ENCODE measurements around the gene DCAF6.

DCAF6 gene

DNA sequence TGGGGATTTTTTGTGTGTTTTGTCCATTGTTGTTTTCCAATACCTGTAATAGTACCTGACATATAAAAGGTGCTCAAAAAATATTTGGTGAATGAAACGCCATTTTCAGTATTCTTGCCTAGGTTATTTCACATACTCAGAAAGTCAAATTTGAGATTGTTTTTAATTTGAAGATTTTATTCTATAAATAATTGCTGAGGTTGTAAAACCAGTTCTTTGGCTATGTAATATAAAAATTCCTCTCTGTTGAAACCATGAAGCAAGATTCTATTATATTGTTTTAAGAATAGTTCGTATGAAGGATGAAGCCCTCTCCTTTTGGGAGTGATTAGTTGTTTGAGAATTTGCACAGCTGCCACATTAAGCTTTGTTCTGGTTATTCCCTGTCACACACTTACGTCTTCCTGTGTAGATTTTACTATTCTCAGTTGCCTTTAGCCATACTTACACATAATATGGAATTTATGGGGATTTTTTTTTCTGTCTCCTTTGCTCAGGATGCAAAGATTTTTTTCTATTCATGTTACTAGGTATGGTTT is 60.6 kb downstream of the DCAF6 start:
- Histone ChIP-seq H3K4me1 (ENCODE audit: insufficient read depth, low read length) (no peaks in the 10 kb centered on the region), H3K27me3 (ENCODE audit: insufficient read depth, low read length, poor library complexity) (no peaks in the 10 kb centered on the region), H4K20me1 (ENCODE audit: insufficient read depth, low read length) (no peaks in the 10 kb centered on the region), H3K4me2 (ENCODE audit: insufficient read depth, low read length) (no peak overlapping the region), H3K9me3 (ENCODE audit: insufficient read depth, low read length, severe bottlenecking) (no peaks in the 10 kb centered on the region), H3K79me2 (ENCODE audit: insufficient read depth, low read length) (no peaks in the 10 kb centered on the region), H3K4me3 (ENCODE audit: low read depth in 1 of 2, low read length in 2 of 2) (no peak overlapping the region), H2AFZ (ENCODE audit: low read depth, low read length) (no peak overlapping the region), H3K9ac (ENCODE audit: low read depth, low read length) (no peak overlapping the region), H3K36me3 (ENCODE audit: insufficient read depth, low read length) (peaks cover 38% of the 10 kb centered on the region), H3K27ac (ENCODE audit: low read length) (no peak overlapping the region)
- ATAC-seq (ENCODE audit: insufficient read depth, low read depth): no peak
- TF ChIP-seq EZH2 (IDR thresholded peaks at IDR 0.05; ENCODE audit: borderline replicate concordance, low read depth, low read length, severe bottlenecking): no peak
- TF ChIP-seq, protein P1, sequence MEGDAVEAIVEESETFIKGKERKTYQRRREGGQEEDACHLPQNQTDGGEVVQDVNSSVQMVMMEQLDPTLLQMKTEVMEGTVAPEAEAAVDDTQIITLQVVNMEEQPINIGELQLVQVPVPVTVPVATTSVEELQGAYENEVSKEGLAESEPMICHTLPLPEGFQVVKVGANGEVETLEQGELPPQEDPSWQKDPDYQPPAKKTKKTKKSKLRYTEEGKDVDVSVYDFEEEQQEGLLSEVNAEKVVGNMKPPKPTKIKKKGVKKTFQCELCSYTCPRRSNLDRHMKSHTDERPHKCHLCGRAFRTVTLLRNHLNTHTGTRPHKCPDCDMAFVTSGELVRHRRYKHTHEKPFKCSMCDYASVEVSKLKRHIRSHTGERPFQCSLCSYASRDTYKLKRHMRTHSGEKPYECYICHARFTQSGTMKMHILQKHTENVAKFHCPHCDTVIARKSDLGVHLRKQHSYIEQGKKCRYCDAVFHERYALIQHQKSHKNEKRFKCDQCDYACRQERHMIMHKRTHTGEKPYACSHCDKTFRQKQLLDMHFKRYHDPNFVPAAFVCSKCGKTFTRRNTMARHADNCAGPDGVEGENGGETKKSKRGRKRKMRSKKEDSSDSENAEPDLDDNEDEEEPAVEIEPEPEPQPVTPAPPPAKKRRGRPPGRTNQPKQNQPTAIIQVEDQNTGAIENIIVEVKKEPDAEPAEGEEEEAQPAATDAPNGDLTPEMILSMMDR (IDR thresholded peaks at IDR 0.05; ENCODE audit: borderline replicate concordance, extremely low read depth, low read length, poor library complexity, severe bottlenecking): no peak
- no peak for DNase-seq

DNA sequence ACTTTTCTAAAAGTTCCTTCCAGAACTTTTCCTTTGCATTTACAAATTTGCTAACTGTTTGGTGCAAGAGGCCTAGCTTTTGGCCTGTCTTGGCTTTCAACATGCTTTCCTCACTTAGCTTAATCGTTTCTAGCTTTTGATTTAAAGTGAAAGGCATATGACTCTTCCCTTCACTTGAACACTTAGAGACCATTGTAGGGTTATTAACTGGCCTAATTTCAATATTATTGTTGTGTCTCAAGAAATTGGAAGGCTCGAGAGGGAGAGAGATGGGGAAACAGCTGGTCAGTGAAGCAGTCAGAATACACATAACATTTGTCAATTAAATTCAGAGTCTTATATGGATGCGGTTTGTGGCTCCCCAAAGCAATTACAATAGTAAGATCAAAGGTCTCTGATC is 63.4 kb downstream of the DCAF6 start:
- DNase-seq: no peak
- TF ChIP-seq, protein P1 (IDR thresholded peaks at IDR 0.05; ENCODE audit: borderline replicate concordance, extremely low read depth, low read length, poor library complexity, severe bottlenecking): no peak
- TF ChIP-seq EZH2 (IDR thresholded peaks at IDR 0.05; ENCODE audit: borderline replicate concordance, low read depth, low read length, severe bottlenecking): no peak
- no peaks in the 10 kb centered on the region for H3K4me1 ChIP-seq (ENCODE audit: insufficient read depth, low read length)
- no peak overlapping the region for H3K9ac ChIP-seq (ENCODE audit: low read depth, low read length)
- H3K79me2 ChIP-seq (ENCODE audit: insufficient read depth, low read length): no peaks in the 10 kb centered on the region
- no peak overlapping the region for H2AFZ ChIP-seq (ENCODE audit: low read depth, low read length)
- no peak for ATAC-seq (ENCODE audit: insufficient read depth, low read depth)
- H3K4me3 ChIP-seq (ENCODE audit: low read depth in 1 of 2, low read length in 2 of 2): no peak overlapping the region
- H3K4me2 ChIP-seq (ENCODE audit: insufficient read depth, low read length): no peak overlapping the region
- no peak overlapping the region for H3K27ac ChIP-seq (ENCODE audit: low read length)
- no peaks in the 10 kb centered on the region for H3K9me3 ChIP-seq (ENCODE audit: insufficient read depth, low read length, severe bottlenecking)
- peaks cover 32% of the 10 kb centered on the region for H3K36me3 ChIP-seq (ENCODE audit: insufficient read depth, low read length)
- H3K27me3 ChIP-seq (ENCODE audit: insufficient read depth, low read length, poor library complexity): no peaks in the 10 kb centered on the region
- H4K20me1 ChIP-seq (ENCODE audit: insufficient read depth, low read length): no peaks in the 10 kb centered on the region

DNA sequence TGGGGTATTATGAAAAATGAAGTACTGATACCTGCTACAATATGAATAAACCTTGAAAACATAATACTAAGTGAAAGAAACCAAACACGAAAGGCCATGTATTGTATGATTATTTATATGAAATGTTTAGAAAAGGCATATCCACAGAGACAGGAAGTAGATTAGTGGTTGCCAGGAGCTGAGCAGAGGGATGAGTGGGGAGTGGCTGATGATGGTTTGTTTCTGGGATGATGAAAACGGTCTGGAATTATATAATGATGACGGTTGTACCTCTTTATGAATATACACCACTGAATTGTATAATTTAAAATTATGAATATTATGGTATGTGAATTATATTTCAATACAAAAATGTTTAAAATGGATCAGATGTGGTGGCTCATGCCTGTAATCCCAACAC is 64.2 kb downstream of the DCAF6 start:
- Histone ChIP-seq H3K4me2 (ENCODE audit: insufficient read depth, low read length) (no peak overlapping the region), H3K36me3 (ENCODE audit: insufficient read depth, low read length) (peaks cover 32% of the 10 kb centered on the region), H3K9me3 (ENCODE audit: insufficient read depth, low read length, severe bottlenecking) (no peaks in the 10 kb centered on the region), H3K4me1 (ENCODE audit: insufficient read depth, low read length) (no peaks in the 10 kb centered on the region), H3K9ac (ENCODE audit: low read depth, low read length) (no peak overlapping the region), H3K27ac (ENCODE audit: low read length) (no peak overlapping the region), H3K79me2 (ENCODE audit: insufficient read depth, low read length) (no peaks in the 10 kb centered on the region), H3K27me3 (ENCODE audit: insufficient read depth, low read length, poor library complexity) (no peaks in the 10 kb centered on the region), H3K4me3 (ENCODE audit: low read depth in 1 of 2, low read length in 2 of 2) (no peak overlapping the region), H2AFZ (ENCODE audit: low read depth, low read length) (no peak overlapping the region), H4K20me1 (ENCODE audit: insufficient read depth, low read length) (no peaks in the 10 kb centered on the region)
- TF ChIP-seq, protein P1 (IDR thresholded peaks at IDR 0.05; ENCODE audit: borderline replicate concordance, extremely low read depth, low read length, poor library complexity, severe bottlenecking): no peak
- no peak for TF ChIP-seq EZH2 (IDR thresholded peaks at IDR 0.05; ENCODE audit: borderline replicate concordance, low read depth, low read length, severe bottlenecking)
- ATAC-seq (ENCODE audit: insufficient read depth, low read depth): no peak
- DNase-seq: no peak

DNA sequence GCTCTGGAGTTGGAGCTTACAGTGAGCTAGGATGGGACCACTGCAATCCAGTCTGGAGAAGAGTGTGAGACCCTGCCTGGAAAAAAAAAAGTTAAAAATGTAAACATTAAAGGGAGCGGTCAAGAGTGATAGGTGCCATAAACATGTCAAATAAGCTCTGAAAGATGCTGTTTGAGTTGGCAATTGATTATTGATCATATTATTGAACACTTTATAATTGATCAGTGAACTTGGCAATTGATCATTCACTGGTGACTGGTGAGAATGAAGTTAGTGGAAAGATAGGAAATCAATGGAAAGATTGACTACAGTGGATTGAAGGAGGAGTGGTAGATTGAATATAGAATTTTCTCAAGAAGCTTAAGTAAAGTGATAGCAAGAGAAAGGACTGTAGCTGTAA is 64.7 kb downstream of the DCAF6 start:
- no peak for DNase-seq
- no peak overlapping the region for H2AFZ ChIP-seq (ENCODE audit: low read depth, low read length)

More for the DNA sequence above, 64.7 kb downstream of the DCAF6 start:
- H3K27ac ChIP-seq (ENCODE audit: low read length): no peak overlapping the region
- no peaks in the 10 kb centered on the region for H3K4me1 ChIP-seq (ENCODE audit: insufficient read depth, low read length)
- no peaks in the 10 kb centered on the region for H3K27me3 ChIP-seq (ENCODE audit: insufficient read depth, low read length, poor library complexity)
- H3K4me3 ChIP-seq (ENCODE audit: low read depth in 1 of 2, low read length in 2 of 2): no peak overlapping the region
- H4K20me1 ChIP-seq (ENCODE audit: insufficient read depth, low read length): no peaks in the 10 kb centered on the region
- no peak for TF ChIP-seq EZH2 (IDR thresholded peaks at IDR 0.05; ENCODE audit: borderline replicate concordance, low read depth, low read length, severe bottlenecking)
- TF ChIP-seq, protein P1 (IDR thresholded peaks at IDR 0.05; ENCODE audit: borderline replicate concordance, extremely low read depth, low read length, poor library complexity, severe bottlenecking): no peak
- ATAC-seq (ENCODE audit: insufficient read depth, low read depth): no peak
- H3K79me2 ChIP-seq (ENCODE audit: insufficient read depth, low read length): no peaks in the 10 kb centered on the region
- H3K9ac ChIP-seq (ENCODE audit: low read depth, low read length): no peak overlapping the region
- H3K9me3 ChIP-seq (ENCODE audit: insufficient read depth, low read length, severe bottlenecking): no peaks in the 10 kb centered on the region
- no peak overlapping the region for H3K4me2 ChIP-seq (ENCODE audit: insufficient read depth, low read length)
- peaks cover 35% of the 10 kb centered on the region for H3K36me3 ChIP-seq (ENCODE audit: insufficient read depth, low read length)
